GM18498 (cell line): ENCODE results near the gene OPRD1.

Experiments
- ATAC-seq: cut with Tn5 transposase; IDR thresholded peaks from one replicate; pipeline ENCODE4 v1.9.1; 2021; ENCODE audit warnings: mild to moderate bottlenecking, moderate library complexity; ENCODE audit not compliant: unreplicated experiment

The OPRD1 gene

GRCh38 chr1:28902738-28903137, 90.8 kb downstream of the OPRD1 start:
- no peak for ATAC-seq

GRCh38 chr1:28905921-28906666, 94.1 kb downstream of the OPRD1 start:
- no peak for ATAC-seq

- no peak for ATAC-seq
Observed at GRCh38 chr1:28909198-28909597, 97.2 kb downstream of the OPRD1 start.

- no peak for ATAC-seq
Observed at GRCh38 chr1:28910379-28911115, 98.6 kb downstream of the OPRD1 start.

- no peak for ATAC-seq
Observed at GRCh38 chr1:28913786-28914227, 101.8 kb downstream of the OPRD1 start.

- peak; percentile 91 for ATAC-seq
Observed at GRCh38 chr1:28914228-28915030, 102.5 kb downstream of the OPRD1 start, which contains the start of gene EPB41. EPB41 (plus strand) TSS chr1:28914569; CDS start chr1:28987438, 72,869 bp downstream.

- ATAC-seq, result peak; percentile 12
Observed at GRCh38 chr1:28915031-28915895, 103.3 kb downstream of the OPRD1 start.

- no peak for ATAC-seq
Observed at GRCh38 chr1:28917757-28918118, 105.8 kb downstream of the OPRD1 start.
